GM18505 (cell line): ENCODE results near the gene PGBD5.

ENCODE experiments used
- ATAC-seq: cut with Tn5 transposase; IDR thresholded peaks from one replicate; pipeline ENCODE4 v1.9.1; 2021; ENCODE audit not compliant: unreplicated experiment
- POLR2A ChIP-seq: IDR thresholded peaks from 4 replicates; pipeline ENCODE4 v1.6.1; 2011; ENCODE audit warnings: borderline replicate concordance; ENCODE audit not compliant: insufficient read depth, insufficient read length; ENCODE audit errors: extremely low read depth

PGBD5 gene

GRCh38 chr1:230349020-230349393 lies 77.1 kb downstream of the PGBD5 start:
- ATAC-seq: no peak
- TF ChIP-seq POLR2A: no peak

DNA sequence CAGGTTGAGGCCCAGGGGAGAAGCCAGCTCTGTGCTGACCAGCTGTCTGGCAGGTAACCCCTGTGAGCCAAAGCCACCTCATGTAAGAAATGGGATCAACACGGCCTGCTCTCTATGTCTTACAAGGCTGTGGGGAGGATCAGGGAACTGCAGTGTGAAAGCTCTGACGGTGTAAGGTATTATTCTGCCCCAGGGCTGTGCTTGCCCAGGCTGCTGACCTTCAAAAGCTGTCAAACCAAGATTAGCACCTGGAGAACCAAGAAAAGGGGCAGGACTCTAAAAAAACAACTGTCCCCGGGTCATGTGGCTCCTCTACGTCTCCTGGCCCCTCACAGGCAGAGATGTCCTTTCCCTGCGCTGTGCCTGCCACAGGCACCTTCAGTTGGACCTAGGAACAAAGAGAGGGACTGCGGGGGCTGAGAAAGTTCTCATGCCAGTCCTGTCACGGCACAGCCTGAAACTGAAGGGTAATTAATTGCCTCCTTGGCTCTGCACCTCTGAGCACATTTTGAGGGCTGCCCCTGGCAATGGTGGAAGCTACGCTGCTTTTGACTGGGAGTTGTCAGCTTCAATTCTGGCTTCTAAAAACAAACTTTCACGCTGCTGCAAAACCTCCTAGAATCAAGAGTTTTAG lies 77.6 kb downstream of the PGBD5 start:
- no peak for TF ChIP-seq POLR2A
- ATAC-seq: no peak

GRCh38 chr1:230347896-230348295 lies 78.2 kb downstream of the PGBD5 start:
- ATAC-seq: no peak

DNA sequence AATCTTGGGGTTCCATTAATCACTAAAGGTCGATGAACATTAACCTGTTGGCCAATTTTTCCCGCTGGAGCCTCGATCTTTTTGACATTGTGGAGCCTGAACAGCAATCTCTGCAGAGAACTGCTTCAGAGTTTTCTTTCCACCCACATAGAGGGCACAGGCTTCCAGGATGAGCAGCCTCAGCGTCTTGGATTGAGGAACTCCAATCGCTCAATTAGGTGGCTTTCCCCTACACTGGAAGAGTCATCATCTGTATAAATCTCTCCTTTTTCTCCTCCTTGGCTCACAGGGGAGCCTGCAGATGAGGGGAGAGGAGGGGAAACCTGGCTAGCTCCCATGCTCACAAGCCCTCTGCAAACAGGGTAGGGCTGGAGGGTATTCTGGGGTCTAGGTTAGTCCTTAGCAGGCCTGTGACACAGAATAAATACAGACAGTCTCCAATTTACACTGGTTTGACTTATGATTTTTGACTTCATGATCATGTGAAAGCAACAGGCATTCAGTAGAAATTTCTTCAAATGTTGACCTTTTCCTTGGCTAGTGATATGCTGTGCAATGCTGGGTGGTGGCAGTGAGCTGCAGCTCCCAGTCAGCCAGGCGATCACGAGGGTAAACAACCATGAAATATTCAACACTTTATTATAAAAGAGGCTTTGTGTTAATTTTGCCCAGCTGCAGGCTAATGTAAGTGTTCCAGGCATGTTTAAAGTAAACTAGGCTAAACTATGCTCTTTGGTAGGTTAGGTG lies 80.8 kb downstream of the PGBD5 start:
- TF ChIP-seq POLR2A: no peak
- no peak for ATAC-seq

More at GRCh38 chr1:230347896-230348295, 78.2 kb downstream of the PGBD5 start:
- TF ChIP-seq POLR2A: no peak

DNA sequence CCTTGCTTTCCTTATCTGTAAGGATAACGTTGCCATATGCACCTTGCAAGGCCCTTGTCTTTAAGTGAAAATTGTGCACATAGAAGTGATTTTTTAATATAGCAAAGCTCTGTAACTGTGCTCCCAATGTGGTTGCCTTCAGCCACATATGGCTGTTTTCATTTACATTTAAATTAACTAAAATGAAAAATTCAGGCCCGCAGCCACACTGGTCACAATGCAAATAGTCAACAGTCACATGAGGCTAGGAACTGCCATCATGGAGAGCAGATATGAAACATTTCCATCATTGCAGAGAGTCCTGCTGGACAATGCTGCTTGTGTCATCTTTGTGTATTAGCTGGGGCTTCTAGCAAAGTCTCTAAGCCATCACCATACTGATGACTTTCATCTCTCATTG lies 83.4 kb downstream of the PGBD5 start:
- no peak for ATAC-seq

DNA sequence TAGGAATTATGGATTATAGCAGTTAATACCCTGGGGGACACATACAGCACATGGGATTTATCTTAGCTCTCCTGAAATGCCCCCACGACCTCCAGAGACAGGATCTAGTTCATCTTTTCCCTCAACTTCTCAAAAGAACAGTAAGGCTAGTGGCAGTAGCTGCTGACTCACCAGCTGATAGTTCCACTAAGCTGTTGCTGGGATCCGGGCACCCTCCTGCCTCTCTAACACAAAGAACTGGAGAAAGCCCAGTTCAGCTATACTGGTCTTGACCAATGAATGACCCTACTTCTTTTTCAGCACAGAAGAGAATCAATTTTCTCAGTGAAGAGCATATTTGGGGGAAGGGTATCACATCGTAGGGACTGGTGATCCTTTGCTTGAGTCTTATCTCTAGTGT lies 84.1 kb downstream of the PGBD5 start:
- ATAC-seq: no peak
- TF ChIP-seq POLR2A: no peak

More for the DNA sequence above, 83.4 kb downstream of the PGBD5 start:
- no peak for TF ChIP-seq POLR2A

- ATAC-seq: no peak
Observed at GRCh38 chr1:230341162-230341546, 85.0 kb downstream of the PGBD5 start.

DNA sequence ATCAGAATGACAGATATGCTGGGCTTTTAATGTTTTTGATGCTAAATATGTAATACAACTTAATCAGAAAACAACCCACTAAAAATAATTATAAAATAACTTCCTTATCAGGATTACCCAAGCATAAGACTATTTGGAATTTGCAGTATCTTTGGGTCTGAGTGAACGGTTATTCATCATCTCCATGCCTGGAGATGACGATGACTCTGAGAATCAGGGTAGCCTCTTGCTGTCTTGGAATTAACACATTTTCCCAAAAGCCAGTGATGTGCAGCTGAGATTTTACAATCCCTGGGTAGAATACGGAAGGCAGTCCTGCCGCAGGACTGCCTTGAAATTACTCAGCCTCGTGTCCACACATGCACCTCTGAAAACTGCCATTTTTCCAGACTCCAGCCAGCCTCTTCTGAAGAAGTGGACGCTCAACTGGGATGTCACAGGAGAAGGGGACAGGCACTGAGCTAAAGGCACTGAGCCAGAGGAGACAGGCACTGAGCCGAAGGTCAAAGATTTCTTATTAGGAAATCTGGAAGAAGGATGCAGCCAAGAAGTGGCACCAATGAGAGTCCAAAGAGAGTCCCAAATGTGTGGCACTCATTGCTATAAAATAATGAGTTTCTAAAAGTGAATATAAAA lies 85.5 kb downstream of the PGBD5 start:
- no peak for ATAC-seq
- no peak for TF ChIP-seq POLR2A

More at GRCh38 chr1:230341162-230341546, 85.0 kb downstream of the PGBD5 start:
- TF ChIP-seq POLR2A: no peak

- no peak for ATAC-seq
- TF ChIP-seq POLR2A: no peak
Observed at GRCh38 chr1:230339033-230339432, 87.1 kb downstream of the PGBD5 start.

DNA sequence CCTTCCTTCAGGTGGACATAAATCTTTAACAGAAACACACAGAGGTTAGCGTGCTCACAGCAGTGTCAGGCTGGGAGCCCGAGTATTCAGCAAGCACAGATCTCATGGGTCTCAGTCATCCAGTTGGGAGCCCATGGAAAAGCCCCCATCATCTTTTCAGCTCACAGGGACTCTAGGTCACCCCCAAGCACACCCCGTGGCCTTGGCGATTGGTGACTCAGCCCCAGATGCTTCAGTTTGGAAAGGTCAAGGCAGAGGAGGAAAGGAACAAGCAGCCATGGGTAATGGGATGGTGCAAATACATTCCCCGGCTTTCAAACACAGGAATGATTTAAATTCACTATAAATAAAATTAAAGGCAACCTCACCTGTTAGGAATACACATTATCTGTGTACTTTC lies 88.9 kb downstream of the PGBD5 start:
- no peak for TF ChIP-seq POLR2A
- ATAC-seq: no peak

- ATAC-seq: no peak
Observed at GRCh38 chr1:230335861-230336522, 90.1 kb downstream of the PGBD5 start.

DNA sequence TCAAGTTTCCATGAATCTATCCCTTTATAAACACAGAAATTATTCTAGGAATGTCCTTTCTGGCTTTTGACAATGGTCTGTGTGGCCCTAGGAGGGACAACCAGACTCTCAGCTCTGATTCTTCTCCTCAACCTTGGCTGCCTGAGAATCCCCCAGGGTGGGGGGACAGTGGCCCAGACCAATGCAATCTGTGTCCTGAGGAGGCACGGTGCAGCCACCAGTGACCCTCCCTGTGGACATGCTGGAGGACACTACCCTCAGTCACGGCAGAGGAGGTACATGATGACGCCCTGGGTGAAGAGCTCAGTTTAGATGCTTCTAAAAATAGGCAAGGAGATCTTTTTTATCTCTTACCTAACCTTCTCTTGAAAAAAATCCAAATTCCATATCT lies 91.7 kb downstream of the PGBD5 start:
- no peak for TF ChIP-seq POLR2A
- no peak for ATAC-seq

More at GRCh38 chr1:230335861-230336522, 90.1 kb downstream of the PGBD5 start:
- no peak for TF ChIP-seq POLR2A

DNA sequence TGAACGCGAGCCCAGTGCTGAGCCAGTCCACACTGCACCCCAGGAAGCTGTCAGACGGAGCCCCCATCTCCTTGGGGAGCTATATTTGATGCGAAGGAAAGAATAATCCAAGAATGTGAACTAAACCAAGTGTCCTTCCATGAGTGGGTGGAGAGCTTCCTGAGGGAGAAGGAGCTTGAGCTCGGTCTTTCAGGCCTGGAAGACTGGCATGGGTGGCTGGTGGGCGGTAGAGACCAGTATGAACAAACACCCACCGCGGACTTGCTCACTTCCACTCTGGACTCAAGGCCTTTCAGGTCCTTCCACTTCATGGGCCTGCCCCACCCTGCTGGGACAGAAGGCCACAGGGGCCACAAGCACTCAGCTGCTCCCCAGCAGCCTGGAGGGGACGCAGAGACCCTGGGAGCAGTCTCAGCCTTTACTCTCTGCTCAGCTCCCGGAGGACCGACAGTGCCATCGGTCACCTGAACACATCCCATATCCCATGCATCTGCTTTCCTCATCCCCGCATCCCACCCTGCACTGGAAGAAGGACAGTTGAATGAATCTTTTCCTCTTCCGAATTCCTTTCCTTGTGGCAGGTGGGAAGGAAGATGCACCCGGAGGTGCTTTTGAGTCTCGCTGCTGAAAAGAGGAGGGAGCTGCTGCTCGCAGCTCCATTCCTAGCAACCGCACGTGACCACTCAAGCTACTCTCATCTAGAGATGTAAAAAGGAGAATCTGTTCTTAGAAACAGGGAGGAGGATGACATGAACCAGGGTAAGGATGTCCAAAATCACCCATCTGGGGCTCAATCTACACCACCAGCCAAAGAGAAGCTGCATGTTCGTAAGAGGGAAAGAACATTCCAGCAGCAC lies 92.3 kb downstream of the PGBD5 start:
- no peak for TF ChIP-seq POLR2A
- ATAC-seq: no peak

DNA sequence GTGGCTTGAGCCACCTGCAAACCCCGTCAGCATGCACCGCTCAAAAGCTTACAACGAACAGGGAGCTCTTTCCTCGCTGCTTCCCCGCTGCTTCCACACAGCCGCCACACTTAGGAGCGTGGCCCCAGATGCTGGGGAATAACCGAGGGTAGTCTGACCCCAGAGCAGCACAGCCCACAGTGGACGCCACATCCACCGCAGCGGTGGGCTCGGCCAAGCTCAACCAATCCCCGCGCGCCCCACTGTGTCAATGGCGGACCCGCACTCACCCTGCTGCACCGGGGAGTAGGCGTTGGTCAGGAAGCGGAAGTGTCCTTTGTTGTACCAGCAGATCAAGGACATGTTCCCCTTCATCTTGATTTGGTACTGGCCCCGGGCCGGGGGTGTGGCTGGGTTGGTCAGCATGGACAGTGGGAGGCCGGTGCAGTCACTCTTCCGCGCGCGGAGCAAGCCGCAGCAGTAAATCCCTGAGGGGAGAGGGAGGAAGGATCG lies 93.5 kb downstream of the PGBD5 start:
- TF ChIP-seq POLR2A: no peak
- ATAC-seq: no peak
